ENCODE measurements around the gene RPP30.
"Not testable (repeated sequence)": the region's sequence is repeated elsewhere in the genome, so short reads cannot be mapped to it uniquely, and the experiment has no call there.

Gene RPP30

DNA sequence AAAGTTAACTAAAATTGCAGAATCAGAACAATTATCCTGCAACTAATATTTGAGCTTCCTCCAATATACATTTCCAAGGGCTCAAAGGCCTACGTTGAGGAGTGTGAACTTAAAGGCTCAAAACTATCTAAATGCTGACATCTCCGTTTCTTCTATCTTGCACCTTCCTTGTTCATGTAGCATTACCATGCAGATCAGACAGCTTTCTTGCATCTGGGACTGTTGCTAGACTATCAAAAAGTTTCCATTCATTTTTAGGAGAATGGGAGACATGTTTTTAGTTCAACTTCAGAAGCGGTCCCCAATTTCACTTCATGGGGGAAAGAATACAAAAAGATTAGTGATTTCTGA is 46.2 kb downstream of the RPP30 start:
- DNase-seq, result no peak

DNA sequence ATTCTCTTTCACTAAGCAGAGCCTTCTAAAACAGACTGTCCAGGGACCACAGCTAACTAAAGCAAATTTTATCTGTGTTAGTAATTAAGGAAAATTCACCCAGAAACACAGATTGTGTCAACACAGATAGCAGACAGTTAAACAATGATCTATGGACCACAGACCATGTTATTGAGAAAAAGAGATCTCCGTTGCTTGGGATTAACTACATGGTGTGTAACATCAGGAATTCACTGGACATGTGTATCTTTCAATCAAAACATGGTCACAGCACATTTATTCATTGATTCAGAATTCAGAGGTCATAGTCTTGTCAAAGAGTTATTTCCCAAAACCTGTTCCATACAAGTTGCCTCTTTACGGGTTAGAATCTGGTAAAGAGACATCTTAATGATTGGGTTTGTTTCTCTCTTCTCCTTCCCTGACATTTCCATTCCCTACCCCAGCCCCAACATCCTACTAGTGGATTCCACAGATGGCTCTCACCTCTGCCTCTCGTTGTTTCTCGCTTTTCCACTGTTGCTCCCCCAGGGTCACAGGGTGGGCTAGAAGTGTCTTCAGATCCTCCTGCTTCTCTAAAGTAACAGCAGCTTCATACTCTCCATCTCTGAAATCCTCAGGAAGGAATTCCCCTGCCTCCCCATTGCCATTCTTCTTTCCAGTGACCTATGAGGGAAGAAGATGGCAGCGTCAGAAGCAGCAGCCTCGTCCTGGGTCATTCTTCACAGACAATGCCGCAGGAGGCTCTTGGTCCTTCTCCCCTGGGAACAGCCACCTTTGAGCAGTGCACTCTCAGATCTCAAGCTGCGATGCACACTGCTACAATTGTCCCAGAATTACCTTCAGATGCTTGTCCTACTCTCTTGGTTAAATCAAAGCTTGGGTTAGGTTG is 48.2 kb downstream of the RPP30 start:
- no peak for DNase-seq

DNA sequence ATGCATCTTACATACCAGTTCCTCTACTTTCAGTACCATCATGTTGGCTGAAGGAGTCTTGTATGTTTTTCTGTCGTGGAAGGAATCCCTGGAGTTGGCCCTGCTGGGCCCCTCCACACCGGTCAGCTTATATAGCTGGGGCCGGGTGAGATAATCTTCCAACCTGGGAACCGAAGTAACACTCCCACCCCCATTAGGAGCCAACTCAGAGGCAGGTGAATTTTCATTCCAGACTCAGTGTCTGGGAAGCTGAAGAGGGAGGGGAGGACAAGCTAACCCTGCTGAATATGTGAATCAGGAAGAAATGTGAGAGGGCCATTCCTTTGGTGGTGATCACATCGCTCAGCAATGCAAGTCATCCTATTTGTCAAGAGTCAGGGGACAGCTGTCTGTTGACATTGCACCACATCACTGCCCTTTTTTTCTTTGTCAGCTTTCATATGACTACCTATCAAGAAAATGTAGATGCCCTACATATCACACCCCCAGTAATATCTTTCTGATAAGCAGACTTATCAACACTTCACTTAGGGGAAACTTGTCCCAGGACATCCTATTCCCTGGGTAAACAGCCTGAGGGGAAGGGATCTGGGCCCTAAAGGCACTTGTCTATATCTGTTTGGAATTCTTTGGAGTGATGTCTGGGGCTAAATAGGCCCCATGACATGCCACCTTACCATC is 49.4 kb downstream of the RPP30 start, which contains the start of gene ANKRD1:
TSS of gene ANKRD1 (minus strand) at position 102 of the 681 bp plus-strand sequence. CDS start at position 42, 60 bp downstream.
- DNase-seq, result no peak

DNA sequence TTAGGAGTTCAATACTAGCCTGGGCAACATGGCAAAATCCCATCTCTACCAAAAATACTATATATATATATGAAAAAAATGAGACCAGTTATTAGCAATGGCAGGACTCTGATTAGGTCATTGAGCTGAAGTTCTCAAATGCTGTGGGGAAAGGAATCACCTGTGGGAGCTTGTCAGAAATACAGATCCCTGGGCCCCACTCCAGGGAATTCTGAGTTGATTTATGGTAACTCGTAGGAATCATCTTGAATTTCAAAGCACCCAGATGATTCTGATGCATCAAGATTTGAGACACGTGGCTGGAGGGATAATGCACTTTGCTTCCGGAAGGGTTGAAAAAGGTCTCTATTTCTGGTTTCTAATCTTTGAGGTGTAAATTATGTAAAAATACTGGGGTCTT is 50.1 kb downstream of the RPP30 start:
- no peak for DNase-seq

DNA sequence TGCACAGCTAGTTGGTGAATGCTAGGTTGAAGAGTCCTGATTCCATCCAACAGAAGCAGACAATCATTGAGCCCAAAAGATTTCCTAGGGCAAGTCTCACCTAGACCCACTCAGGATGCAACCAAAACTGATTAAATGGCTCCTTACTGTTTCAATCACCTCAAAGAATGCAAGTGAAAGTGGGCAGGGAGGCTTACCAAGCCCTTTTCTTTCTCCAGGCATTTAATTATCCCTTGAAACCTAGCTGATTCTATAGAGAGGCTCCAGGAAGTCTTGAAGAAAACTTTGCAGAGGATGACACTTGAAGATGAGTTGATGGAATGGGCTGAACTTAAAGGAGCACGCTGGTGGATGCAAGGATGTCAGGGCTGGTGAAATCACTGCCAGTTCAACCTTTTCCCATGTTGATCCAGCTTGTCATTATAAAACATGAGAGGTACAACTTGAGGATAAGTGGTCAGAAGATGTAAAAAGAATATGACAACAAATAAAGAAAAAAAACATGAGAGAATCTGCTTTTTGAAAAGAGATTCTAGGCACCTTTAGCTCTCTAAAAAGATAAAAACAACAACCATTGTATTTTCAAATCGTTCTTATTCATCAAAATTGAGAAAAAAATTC is 51.4 kb downstream of the RPP30 start:
- DNase-seq, result no peak

DNA sequence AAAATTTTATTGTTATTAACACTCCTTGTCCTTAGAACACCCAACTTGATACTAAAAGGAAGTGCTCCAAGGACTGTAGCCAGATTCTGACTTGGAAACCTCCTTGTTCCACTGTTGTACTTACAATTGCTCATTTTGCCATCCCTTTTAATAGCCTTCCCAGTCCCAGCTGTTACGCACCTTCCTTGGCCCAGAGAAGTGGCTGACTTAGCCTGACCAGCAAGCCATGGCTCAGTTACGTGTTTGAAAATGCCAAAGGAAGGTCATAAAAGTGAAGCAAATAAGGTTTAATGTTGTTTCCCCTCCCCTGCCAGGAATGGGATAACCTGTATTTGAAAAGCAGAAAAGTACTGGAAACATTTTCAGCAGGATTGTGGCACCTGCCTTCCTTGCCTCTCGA is 52.8 kb downstream of the RPP30 start:
- no peak for DNase-seq

DNA sequence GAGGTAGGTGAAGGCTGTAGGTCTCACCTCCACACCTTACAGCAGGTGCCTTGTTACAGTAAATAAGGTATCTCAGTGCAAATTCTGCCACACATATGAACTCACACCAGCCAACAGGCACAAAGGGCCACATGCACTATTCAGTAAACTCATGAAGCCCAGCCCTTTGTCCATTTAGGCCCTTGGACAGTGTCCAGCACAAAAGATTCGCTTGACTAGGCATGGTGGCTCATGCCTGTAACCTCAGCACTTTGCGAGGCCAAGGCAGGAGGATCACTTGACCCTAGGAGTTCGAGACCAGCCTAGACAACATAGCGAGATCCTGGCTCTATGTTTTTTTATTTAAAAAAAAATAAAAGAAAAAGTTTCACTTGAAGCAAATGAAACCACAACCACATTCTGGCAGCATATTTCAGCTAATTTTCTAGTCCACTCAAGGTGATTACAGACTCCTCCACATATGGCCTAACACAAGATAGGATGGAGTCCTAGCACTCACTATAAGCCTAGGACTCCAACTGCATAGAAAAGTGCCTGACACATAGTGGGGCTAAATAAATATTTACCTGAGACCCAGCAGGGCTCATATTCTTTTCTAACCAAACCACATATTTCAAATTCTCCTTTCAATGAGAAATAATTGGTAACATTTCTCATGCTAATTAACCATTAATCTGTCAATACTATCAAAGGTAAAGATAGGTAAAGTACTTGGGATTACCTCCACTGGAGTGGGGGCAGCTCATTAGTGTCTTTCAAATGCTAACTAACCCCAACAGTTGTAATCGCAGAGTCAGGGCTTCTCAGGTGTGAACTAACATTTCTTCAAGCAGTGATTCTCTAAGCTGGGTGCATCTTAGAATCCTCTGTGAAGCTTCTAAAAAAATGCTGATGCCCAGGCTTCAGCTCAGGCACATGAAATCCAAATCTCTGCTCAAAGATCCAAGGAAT is 53.6 kb downstream of the RPP30 start:
- DNase-seq, result no peak

DNA sequence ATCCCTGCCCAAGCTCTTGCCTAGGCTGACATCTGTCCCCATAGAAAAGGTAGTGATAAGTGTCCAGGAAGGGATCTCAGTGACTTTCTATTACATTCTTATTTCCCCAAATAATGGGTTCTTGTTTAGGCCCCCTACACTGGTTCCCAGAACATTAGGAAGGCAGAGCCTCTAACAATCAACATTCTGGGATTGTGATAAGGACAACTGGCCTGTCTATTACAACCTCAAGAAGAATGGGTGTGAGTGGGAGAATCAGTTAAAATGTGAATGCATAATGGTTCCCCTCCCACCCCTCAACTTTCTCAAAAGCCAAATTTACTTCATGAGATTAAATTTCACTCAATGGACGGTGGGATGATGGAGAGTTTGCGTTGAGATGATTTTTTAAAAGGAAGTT is 55.5 kb downstream of the RPP30 start:
- no peak for DNase-seq

DNA sequence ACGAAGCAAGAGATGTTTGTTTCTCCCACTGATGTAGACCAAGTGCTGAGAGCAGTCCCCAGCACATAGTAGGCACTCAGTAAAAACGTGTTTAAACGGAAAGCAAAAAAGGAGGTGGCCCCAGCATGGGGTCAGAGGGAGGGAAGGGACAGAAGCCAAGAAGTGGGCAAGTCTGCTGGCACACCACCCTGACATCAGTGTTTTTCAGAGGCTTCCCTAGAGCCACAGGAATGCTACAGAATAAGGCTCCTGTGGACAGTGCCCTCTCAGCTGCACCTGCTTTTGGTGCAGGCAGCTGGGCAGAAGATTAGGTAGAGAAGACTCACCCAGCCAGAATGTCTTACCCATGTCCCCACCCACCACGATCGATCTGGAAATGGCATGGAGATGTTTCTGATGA is 57.4 kb downstream of the RPP30 start:
- DNase-seq, result no peak

DNA sequence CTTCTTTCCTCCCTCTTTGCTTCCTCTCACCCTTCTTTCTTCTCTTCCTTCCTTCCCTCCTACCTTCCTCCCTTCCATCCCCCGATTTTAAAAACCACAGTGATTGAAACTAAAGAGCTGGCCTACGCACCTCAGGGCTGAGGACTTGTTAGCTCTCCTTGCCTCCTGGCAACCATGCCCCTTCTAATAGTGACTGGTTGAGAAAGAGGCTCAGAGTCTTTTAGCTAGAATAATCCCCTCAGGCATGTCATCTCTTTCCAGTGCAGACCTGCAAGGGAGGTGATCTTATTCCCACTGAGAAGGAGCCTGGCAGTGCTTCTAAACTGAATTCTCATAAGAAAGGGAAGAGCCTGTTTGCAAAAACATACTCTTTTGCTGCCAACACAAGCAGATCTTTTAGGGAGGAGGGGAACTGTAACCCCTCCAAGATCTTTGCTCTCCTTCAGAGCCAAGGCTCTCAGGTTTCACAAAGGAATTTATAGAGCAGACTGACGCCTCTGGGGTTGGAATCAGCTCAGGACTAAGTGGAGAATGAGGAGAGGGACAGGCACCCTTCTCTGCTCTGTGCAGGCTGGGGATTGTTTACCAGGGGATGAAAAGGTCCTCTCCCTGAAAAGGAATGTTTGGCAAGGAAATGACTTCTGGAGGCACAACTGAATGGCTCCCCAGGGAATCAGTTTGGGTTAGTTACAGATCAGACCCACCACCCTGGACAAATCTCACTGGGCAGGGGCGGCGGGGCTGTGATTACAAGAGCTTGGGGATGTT is 58.5 kb downstream of the RPP30 start:
- no peak for DNase-seq

DNA sequence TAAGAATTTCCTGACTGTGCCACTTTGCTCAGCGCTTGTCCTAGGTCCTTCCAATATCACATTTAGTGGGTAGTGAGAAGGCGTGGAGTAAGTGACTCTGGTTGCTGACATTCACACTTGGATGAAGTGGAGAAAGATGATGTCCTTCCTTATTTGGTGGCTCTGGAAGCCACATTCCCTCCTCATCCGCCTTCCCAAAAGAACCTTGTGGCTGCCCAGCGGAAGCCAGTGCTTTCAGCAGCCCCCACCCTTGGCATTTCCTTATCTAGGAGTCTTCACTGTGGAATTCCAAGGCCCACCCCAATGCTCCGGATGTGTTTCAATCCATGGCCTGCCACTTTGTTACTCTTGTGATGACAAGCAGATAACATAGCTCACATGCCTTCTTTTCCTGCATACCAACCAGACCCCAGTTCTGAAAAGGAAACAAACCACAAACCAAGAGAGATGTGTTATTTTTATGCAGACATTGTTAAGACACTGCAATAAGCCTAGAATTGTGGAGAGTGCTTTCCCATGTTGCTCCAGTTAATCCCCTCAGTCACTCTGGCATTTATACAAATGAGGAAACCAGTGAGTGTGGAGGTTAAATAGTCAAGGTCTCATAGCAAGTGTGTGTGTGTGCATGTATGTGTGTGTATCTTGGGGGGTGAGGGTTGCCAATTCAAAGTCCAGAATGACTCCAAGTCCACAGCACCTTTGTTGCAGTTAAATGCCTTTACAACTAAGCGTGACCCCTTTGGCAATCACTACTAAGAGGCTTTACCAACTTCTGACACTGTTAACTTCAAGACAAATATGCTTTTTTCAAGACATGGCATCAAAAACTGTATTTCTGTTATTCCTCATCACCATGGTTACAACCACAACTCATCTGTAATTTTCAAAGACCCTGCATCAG is 59.4 kb downstream of the RPP30 start:
- DNase-seq, result no peak

DNA sequence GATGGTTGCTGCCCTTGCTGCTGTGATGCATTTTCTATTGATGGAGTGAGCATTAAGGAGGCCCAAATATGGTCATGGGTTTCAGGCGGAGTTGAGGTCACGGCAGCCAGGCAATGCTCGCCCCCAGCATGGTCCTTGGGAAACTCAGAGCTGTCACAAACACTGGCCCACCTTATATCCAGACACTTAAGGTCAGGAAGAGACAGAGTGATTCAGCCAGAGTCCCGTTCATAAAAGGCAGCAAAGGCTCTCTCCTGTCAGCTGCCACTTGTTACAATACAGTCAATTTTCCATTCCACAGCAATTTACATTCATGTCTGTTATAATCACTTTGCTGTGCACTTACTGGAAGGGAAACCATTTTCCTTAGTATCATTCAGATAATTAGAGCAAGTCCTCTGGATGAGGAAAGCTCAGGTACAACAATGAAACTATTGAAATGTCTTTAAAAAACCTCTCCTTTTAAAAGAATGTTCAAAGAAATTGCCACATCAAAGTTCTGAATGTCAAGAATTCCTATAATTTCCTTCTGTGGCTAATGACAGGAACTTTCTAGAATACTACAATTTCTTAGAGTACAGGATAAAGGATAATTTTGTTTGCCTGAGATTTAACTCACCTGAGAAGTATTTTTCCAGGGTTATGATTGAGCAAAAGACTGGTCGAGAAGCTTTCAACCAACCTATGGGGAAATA is 64.0 kb downstream of the RPP30 start:
- no peak for DNase-seq

DNA sequence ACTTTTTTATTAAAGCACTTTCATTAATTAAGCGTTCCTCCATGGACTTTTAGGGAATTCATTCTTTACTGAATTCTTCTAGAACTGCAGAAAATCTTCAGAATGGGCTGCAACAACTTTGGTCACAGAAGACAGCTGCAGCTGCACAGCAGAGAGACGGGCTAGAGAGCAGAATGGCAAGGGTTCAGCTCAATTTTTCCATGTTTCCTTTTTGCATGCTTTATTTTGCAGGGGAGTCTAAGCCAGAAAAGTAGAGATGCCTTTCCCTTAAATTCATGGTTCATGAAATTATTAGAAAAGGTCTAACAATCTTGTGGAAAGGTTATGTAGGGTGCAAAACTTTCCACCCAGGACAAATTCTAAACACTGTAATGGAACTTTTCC is 64.5 kb downstream of the RPP30 start:
- DNase-seq, result no peak

DNA sequence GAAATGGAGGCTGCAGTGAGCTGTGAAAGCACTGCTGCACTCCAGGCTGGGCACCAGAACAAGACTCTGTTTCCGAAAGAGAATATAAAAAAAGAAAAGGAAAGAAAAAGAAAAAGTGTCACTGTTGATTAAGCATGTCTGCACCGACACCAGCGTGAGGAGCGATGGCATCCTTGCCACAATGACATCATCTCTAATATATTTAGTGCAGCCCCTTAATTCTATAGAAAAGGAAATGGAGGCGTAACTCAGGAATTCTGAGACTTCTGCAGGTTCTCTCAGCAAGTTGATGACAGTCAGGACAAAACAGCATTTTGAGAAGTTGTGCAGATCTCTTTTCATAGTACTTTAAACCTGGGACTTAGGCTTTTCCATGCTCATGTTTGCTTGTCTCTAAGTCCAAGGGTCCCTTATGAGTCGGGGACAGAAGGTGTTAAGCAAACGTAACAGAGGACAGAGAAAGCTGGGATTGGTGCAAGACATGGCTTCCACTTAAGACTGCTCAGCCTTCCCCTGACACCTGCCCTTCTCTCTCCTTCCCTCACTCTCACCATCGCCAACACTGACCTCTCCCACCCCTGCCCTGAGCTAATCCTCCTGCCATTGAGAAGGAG is 66.0 kb downstream of the RPP30 start:
- no peak for DNase-seq

DNA sequence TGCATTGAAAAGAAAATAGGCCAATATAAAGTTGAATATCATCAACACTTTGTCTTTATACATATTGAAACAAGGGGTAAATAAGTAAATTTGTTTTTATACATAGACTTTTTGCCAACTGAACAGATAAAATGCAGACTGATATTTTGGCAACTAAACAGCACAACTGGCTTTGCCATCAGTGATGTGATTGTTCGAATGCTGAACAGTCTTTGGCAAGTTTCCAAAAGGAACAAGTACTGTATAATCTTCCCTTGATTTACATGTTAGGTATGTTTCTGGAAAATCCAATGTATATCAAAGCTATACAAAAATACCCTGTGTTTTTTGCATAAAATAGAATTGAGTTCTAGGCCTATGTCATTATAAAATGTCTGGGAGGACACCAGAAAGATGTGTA is 67.3 kb downstream of the RPP30 start:
- no peak for DNase-seq

DNA sequence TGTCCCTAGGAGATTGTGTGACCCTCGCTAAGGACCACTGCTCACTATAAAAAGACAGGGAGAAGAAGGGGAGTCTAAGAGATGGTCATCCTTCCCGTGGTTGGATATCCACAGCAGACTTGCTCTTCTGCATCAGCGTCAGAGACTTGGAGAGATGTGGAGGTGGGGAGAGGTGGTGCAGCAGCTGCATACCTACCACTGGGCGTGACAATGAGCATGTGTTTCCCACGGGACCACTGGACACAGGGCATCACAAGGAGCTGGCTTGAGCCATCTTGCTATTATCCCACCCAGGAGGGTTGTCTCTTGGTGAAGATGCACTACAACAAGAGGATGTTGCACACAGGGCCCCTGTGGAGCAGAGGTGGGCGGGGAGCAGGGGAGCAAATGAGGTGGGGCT is 67.9 kb downstream of the RPP30 start:
- DNase-seq, result no peak

DNA sequence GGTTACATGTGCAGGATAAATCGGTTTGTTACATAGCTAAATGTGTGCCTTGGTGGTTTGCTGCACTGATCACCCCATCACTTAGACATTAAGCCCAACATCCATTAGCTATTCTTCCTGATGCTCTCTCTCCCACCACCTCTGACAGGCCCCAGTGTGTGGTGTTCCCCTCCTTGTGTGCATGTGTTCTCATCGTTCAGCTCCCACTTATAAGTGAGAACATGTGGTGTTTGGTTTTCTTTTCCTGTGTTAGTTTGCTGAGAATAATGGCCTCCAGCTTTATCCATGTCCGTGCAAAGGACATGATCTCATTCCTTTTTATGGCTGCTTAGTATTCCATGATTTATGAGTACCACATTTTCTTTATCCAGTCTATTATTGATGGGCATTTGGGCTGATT is 71.2 kb downstream of the RPP30 start:
- DNase-seq, result not testable (repeated sequence)

DNA sequence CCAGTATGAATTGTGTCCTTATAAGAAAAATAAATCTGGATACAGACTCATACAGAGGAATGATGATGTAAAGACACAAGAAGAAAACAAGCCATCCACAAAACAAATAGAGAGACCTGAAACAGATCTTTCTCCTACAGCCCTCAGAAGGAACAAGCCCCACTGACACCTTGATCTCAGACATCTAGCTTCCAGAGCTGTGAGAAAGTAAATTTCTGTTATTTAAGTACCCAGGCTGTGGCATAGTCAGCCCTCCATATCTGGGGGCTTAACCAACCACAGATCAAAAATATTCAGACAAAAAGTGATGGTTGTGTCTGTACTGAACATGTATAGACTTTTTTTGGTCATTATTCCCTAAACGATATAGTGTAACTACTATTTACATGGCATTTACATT is 73.0 kb downstream of the RPP30 start:
- DNase-seq, result no peak

DNA sequence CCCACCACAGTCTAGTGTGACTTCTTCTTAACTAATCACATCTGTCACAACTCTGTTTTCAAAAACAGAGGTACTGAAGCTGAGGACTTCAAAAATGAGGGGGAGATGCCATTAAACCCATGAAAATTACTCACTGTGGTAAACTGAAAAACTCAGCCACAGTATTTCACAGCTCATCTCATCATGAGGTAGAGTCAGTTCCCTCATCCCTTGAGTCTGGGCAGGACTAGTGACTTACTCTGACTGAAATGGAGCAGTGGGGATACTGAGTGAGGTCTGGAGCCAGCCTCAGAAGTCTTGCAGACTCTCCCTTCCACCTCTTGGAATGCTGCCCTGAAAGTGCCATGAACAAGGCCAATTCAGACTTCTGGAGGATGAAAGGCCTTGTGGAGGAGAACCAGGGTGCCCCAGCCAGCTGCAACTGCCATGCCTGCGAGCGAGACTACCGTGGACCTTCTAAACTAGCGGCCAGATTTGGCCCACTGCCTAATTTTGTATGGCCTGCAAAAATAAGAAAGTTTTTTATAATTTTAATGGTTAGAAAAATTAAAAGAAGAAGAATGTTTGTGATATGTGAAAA is 73.8 kb downstream of the RPP30 start:
- DNase-seq, result no peak

Data from NCI-H524 (cell line).